GM23338 (cell line): ENCODE results near the gene ISL2. TPM values are rescaled to one million over a fixed set of nuclear protein-coding genes. Genes with fewer than 3 reads are reported as not detected.

Experiments used
- ATAC-seq: fragments of 200-7000 bp; cut with Tn5 transposase; 3 replicates; pipeline ENCODE4 v1.9.1; 2020
- DNase-seq: peaks from one replicate; pipeline ENCODE4 v3.0.0-alpha.2; 2015; ENCODE audit warnings: low spot score
- H2AFZ ChIP-seq: fragments of 200-600 bp; sonication (generic); 2 replicates; pipeline ENCODE4 v1.8.0; 2016; ENCODE audit warnings: antibody characterized with exemption, mild to moderate bottlenecking, moderate library complexity
- H3F3A ChIP-seq: fragments of 200-600 bp; sonication (generic); replicated peaks from 2 replicates; pipeline ENCODE4 v1.8.0; 2017; ENCODE audit warnings: antibody characterized with exemption, mixed run types, low read depth
- H3K27ac ChIP-seq: fragments of 200-600 bp; sonication (generic); 2 replicates; pipeline ENCODE4 v1.6.1; 2016; ENCODE audit warnings: low read depth
- H3K27me3 ChIP-seq: fragments of 200-600 bp; sonication (generic); 2 replicates; pipeline ENCODE4 v1.8.0; 2016; ENCODE audit warnings: mild to moderate bottlenecking, mixed run types, moderate library complexity; ENCODE audit not compliant: insufficient read depth
- H3K36me3 ChIP-seq: fragments of 200-600 bp; sonication (generic); 2 replicates; pipeline ENCODE4 v1.8.0; 2016; ENCODE audit warnings: mild to moderate bottlenecking; ENCODE audit not compliant: insufficient read depth
- H3K4me1 ChIP-seq: fragments of 200-600 bp; sonication (generic); 2 replicates; pipeline ENCODE4 v1.8.0; 2016; ENCODE audit warnings: mild to moderate bottlenecking, moderate library complexity; ENCODE audit not compliant: insufficient read depth
- H3K4me2 ChIP-seq: fragments of 200-600 bp; sonication (generic); 2 replicates; pipeline ENCODE4 v1.7.1; 2017; ENCODE audit warnings: mixed run types
- H3K4me3 ChIP-seq: fragments of 200-600 bp; sonication (generic); 2 replicates; pipeline ENCODE4 v1.6.1; 2016; ENCODE audit warnings: mixed run types
- H3K79me2 ChIP-seq: fragments of 200-600 bp; sonication (generic); replicated peaks from 2 replicates; pipeline ENCODE4 v1.8.0; 2017; ENCODE audit warnings: mild to moderate bottlenecking; ENCODE audit not compliant: insufficient read depth
- H3K9me2 ChIP-seq: fragments of 200-600 bp; sonication (generic); 2 replicates; pipeline ENCODE4 v1.8.0; 2017; ENCODE audit not compliant: insufficient read depth
- H4K20me1 ChIP-seq: fragments of 200-600 bp; sonication (generic); replicated peaks from 2 replicates; pipeline ENCODE4 v1.8.0; 2017; ENCODE audit warnings: mild to moderate bottlenecking; ENCODE audit not compliant: insufficient read depth
- H3K27ac Mint-ChIP-seq: 2 replicates; pipeline ENCODE4 v1.8.0; 2020; ENCODE audit warnings: inconsistent platforms, mild to moderate bottlenecking, moderate library complexity, mixed read lengths
- H3K27me3 Mint-ChIP-seq: 3 replicates; pipeline ENCODE4 v1.8.0; 2022; ENCODE audit warnings: low read depth, mild to moderate bottlenecking, moderate library complexity, mixed read lengths, inconsistent platforms; ENCODE audit not compliant: insufficient read depth, poor library complexity
- H3K36me3 Mint-ChIP-seq: 3 replicates; pipeline ENCODE4 v1.8.0; 2021; ENCODE audit warnings: low read depth, mild to moderate bottlenecking, inconsistent platforms, moderate library complexity, mixed read lengths
- H3K4me1 Mint-ChIP-seq: 3 replicates; pipeline ENCODE4 v1.8.0; 2020; ENCODE audit warnings: mild to moderate bottlenecking, inconsistent platforms, mixed read lengths
- H3K4me3 Mint-ChIP-seq: 3 replicates; pipeline ENCODE4 v1.8.0; 2021; ENCODE audit warnings: moderate library complexity, mild to moderate bottlenecking, inconsistent platforms, mixed read lengths
- H3K9me3 Mint-ChIP-seq: 3 replicates; pipeline ENCODE4 v1.8.0; 2020; ENCODE audit warnings: moderate library complexity, mild to moderate bottlenecking, inconsistent platforms, mixed read lengths
- CREB1 ChIP-seq: fragments of 250-450 bp; sonication (Bioruptor Pico); IDR thresholded peaks from 2 replicates; pipeline ENCODE4 v1.5.0; 2020; ENCODE audit warnings: low read depth, mild to moderate bottlenecking, moderate library complexity
- EZH2phosphoT487 ChIP-seq: fragments of 200-600 bp; sonication (generic); IDR thresholded peaks from one replicate; pipeline ENCODE4 v1.8.1; 2018; ENCODE audit warnings: antibody characterized with exemption; ENCODE audit not compliant: unreplicated experiment
- NANOG ChIP-seq: IDR thresholded peaks from 2 replicates; pipeline ENCODE4 v1.6.1; 2016; ENCODE audit warnings: antibody characterized with exemption, borderline replicate concordance
- REST ChIP-seq: IDR thresholded peaks from one replicate; pipeline ENCODE4 v1.6.1; 2018; ENCODE audit warnings: antibody characterized with exemption; ENCODE audit not compliant: unreplicated experiment
- STAT1 ChIP-seq: IDR thresholded peaks from one replicate; pipeline ENCODE4 v1.6.1; 2016; ENCODE audit warnings: antibody characterized with exemption; ENCODE audit not compliant: unreplicated experiment
- ZNF114 ChIP-seq: fragments of 250-450 bp; sonication (Bioruptor Pico); IDR thresholded peaks from 2 replicates; pipeline ENCODE4 v1.5.0; 2020; ENCODE audit warnings: mild to moderate bottlenecking, moderate library complexity
- ZNF331 ChIP-seq: fragments of 250-450 bp; sonication (Bioruptor Pico); IDR thresholded peaks from 2 replicates; pipeline ENCODE4 v1.5.0; 2020; ENCODE audit warnings: low read depth, mild to moderate bottlenecking, moderate library complexity
- polyA plus RNA-seq: library from polyadenylated mRNA; unstranded; fragments of >200 nt; fragmentation: Nextera tagmentation; extraction: Ambion mirVana; gene quantifications from 2 replicates; pipeline ENCODE4 v1.2.1, GENCODE V29; 2016
- total RNA-seq: library from RNA; depleted of rRNA; stranded (reverse); fragments of >200 nt; shearing (Covaris generic); gene quantifications from 2 replicates; pipeline ENCODE4 v1.2.3, GENCODE V29; 2014
- TF ChIP-seq, protein P1 (sequence below): fragments of 250-450 bp; sonication (Bioruptor Pico); IDR thresholded peaks from 2 replicates; pipeline ENCODE4 v1.5.0; 2020; ENCODE audit warnings: mild to moderate bottlenecking, moderate library complexity

Gene ISL2
- total and polyA plus RNA-seq, 2 experiments from 2014 or later = 0.65 to 2.7 TPM

- TF ChIP-seq REST = no peak
- TF ChIP-seq, protein P1, sequence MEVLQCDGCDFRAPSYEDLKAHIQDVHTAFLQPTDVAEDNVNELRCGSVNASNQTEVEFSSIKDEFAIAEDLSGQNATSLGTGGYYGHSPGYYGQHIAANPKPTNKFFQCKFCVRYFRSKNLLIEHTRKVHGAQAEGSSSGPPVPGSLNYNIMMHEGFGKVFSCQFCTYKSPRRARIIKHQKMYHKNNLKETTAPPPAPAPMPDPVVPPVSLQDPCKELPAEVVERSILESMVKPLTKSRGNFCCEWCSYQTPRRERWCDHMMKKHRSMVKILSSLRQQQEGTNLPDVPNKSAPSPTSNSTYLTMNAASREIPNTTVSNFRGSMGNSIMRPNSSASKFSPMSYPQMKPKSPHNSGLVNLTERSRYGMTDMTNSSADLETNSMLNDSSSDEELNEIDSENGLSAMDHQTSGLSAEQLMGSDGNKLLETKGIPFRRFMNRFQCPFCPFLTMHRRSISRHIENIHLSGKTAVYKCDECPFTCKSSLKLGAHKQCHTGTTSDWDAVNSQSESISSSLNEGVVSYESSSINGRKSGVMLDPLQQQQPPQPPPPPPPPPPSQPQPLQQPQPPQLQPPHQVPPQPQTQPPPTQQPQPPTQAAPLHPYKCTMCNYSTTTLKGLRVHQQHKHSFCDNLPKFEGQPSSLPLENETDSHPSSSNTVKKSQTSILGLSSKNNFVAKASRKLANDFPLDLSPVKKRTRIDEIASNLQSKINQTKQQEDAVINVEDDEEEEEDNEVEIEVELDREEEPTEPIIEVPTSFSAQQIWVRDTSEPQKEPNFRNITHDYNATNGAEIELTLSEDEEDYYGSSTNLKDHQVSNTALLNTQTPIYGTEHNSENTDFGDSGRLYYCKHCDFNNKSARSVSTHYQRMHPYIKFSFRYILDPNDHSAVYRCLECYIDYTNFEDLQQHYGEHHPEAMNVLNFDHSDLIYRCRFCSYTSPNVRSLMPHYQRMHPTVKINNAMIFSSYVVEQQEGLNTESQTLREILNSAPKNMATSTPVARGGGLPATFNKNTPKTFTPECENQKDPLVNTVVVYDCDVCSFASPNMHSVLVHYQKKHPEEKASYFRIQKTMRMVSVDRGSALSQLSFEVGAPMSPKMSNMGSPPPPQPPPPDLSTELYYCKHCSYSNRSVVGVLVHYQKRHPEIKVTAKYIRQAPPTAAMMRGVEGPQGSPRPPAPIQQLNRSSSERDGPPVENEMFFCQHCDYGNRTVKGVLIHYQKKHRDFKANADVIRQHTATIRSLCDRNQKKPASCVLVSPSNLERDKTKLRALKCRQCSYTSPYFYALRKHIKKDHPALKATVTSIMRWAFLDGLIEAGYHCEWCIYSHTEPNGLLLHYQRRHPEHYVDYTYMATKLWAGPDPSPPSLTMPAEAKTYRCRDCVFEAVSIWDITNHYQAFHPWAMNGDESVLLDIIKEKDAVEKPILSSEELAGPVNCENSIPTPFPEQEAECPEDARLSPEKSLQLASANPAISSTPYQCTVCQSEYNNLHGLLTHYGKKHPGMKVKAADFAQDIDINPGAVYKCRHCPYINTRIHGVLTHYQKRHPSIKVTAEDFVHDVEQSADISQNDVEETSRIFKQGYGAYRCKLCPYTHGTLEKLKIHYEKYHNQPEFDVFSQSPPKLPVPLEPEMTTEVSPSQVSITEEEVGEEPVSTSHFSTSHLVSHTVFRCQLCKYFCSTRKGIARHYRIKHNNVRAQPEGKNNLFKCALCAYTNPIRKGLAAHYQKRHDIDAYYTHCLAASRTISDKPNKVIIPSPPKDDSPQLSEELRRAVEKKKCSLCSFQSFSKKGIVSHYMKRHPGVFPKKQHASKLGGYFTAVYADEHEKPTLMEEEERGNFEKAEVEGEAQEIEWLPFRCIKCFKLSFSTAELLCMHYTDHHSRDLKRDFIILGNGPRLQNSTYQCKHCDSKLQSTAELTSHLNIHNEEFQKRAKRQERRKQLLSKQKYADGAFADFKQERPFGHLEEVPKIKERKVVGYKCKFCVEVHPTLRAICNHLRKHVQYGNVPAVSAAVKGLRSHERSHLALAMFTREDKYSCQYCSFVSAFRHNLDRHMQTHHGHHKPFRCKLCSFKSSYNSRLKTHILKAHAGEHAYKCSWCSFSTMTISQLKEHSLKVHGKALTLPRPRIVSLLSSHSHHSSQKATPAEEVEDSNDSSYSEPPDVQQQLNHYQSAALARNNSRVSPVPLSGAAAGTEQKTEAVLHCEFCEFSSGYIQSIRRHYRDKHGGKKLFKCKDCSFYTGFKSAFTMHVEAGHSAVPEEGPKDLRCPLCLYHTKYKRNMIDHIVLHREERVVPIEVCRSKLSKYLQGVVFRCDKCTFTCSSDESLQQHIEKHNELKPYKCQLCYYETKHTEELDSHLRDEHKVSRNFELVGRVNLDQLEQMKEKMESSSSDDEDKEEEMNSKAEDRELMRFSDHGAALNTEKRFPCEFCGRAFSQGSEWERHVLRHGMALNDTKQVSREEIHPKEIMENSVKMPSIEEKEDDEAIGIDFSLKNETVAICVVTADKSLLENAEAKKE = no peak
- no peak for TF ChIP-seq ZNF114 (CRISPR knock-in tag)
- TF ChIP-seq EZH2phosphoT487 = no peak
- TF ChIP-seq STAT1 = no peak
- TF ChIP-seq ZNF331 (CRISPR knock-in tag) = no peak
- no peak for TF ChIP-seq CREB1 (CRISPR knock-in tag)
- TF ChIP-seq NANOG = no peak
- Histone ChIP-seq H3K36me3 (no peaks in the 10 kb centered on the region), H3K27ac (no peak overlapping the region), H3F3A (no peaks in the 10 kb centered on the region), H2AFZ (no peak overlapping the region), H3K4me3 (no peak overlapping the region), H3K27me3 (no peaks in the 10 kb centered on the region), H3K4me1 (no peaks in the 10 kb centered on the region), H4K20me1 (no peaks in the 10 kb centered on the region), H3K9me2 (no peaks in the 10 kb centered on the region), H3K79me2 (no peaks in the 10 kb centered on the region), H3K4me2 (no peak overlapping the region)
- Mint-ChIP-seq H3K9me3 (no peaks in the 10 kb centered on the region), H3K4me3 (no peak overlapping the region), H3K36me3 (no peaks in the 10 kb centered on the region), H3K27me3 (no peaks in the 10 kb centered on the region), H3K27ac (no peak overlapping the region), H3K4me1 (peaks cover 6% of the 10 kb centered on the region; the same call in 2 of the 3 replicates)
- no peak for DNase-seq
- ATAC-seq = no peak
Observed at GRCh38 chr15:76378691-76379090, 42.1 kb downstream of the ISL2 start.
